Endometrial microvascular endothelial cells (primary cell): ENCODE measurements around the gene ERCC5. TPM values are rescaled to one million over a fixed set of nuclear protein-coding genes. Genes with fewer than 3 reads are reported as not detected.

ENCODE experiments used
- in situ Hi-C: cut with HindIII; loops from 2 replicates; pipeline ENCODE4 v1.10.0; 2017; ENCODE audit warnings: low sequenced_read_pairs, low pct_unique_long_range_greater_than_20kb; ENCODE audit errors: inconsistent ontology term
- total RNA-seq: library from RNA; depleted of rRNA; stranded (reverse); fragments of >200 nt; gene quantifications from one replicate; pipeline ENCODE4 v1.2.3, GENCODE V29; 2015; ENCODE audit errors: inconsistent ontology term

The ERCC5 gene
- total RNA-seq, 1 donor from 2014 or later, result 64.4 TPM

- in situ Hi-C loops, result no loop called here
Observed at GRCh38 chr13:102838273-102838672, 7.6 kb upstream of the ERCC5 start.

- in situ Hi-C loops, result no loop called here
Observed at GRCh38 chr13:102838982-102839381, 6.8 kb upstream of the ERCC5 start.

- in situ Hi-C loops, result no loop called here
Observed at GRCh38 chr13:102839462-102839861, 6.4 kb upstream of the ERCC5 start.

- in situ Hi-C loops, result no loop called here
Observed at GRCh38 chr13:102845289-102845629, 573 bp upstream of the ERCC5 start.

GRCh38 chr13:102846261-102847015, 606 bp downstream of the ERCC5 start:
- in situ Hi-C loops, result no loop called here

GRCh38 chr13:102847272-102848234, 1.7 kb downstream of the ERCC5 start:
- in situ Hi-C loops, result no loop called here

- in situ Hi-C loops, result no loop called here
Observed at GRCh38 chr13:102848956-102849355, 3.1 kb downstream of the ERCC5 start.

- in situ Hi-C loops, result no loop called here
Observed at GRCh38 chr13:102852556-102852955, 6.7 kb downstream of the ERCC5 start.

- in situ Hi-C loops, result no loop called here
Observed at GRCh38 chr13:102854675-102855074, 8.8 kb downstream of the ERCC5 start.

GRCh38 chr13:102856557-102856956, 10.7 kb downstream of the ERCC5 start:
- in situ Hi-C loops, result no loop called here

GRCh38 chr13:102862624-102863210, 16.9 kb downstream of the ERCC5 start:
- in situ Hi-C loops, result no loop called here

- in situ Hi-C loops, result no loop called here
Observed at GRCh38 chr13:102863590-102863989, 17.8 kb downstream of the ERCC5 start.

GRCh38 chr13:102868366-102868936, 22.6 kb downstream of the ERCC5 start:
- in situ Hi-C loops, result no loop called here

GRCh38 chr13:102869948-102870676, 24.3 kb downstream of the ERCC5 start:
- in situ Hi-C loops, result no loop called here

GRCh38 chr13:102870677-102871415, 25.0 kb downstream of the ERCC5 start:
- in situ Hi-C loops, result no loop called here

- in situ Hi-C loops, result no loop called here
Observed at GRCh38 chr13:102872131-102872530, 26.3 kb downstream of the ERCC5 start.

GRCh38 chr13:102872531-102872930, 26.7 kb downstream of the ERCC5 start:
- in situ Hi-C loops, result no loop called here

- in situ Hi-C loops, result no loop called here
Observed at GRCh38 chr13:102873653-102874052, 27.8 kb downstream of the ERCC5 start.
